Uterus (tissue), 4 donors: Measurements from ENCODE around the gene HDGFL2. TPM values are rescaled to one million over a fixed set of nuclear protein-coding genes. Genes with fewer than 3 reads are reported as not detected.
A peak's percentile ranks its signal among the peaks of the same experiment; 100 is the strongest.

ENCODE experiments used
- DNase-seq, 2 donors: peaks; one replicate each; pipeline ENCODE4 v3.0.0-alpha.2; 2019 to 2020
- H3K27ac ChIP-seq, 2 donors: fragments of 200-600 bp; sonication (generic); 1 replicate in 1 of 2; 2 replicates in 1 of 2; pipeline ENCODE4 v1.5.1; 2016 to 2018
- H3K27me3 ChIP-seq, 2 donors: fragments of 200-600 bp; sonication (generic); one replicate each; pipeline ENCODE4 v1.5.1; 2018 to 2019; ENCODE audit warnings: control low read depth in 1 of 2
- H3K36me3 ChIP-seq, 2 donors: fragments of 200-600 bp; sonication (generic); one replicate each; pipeline ENCODE4 v1.5.1; 2019; ENCODE audit warnings: control low read depth in 1 of 2
- H3K4me1 ChIP-seq, 2 donors: fragments of 200-600 bp; sonication (generic); one replicate each; pipeline ENCODE4 v1.5.1; 2018 to 2019; ENCODE audit warnings: control low read depth in 1 of 2
- H3K4me3 ChIP-seq, 2 donors: fragments of 200-600 bp; sonication (generic); 1 replicate in 1 of 2; 2 replicates in 1 of 2; pipeline ENCODE4 v1.5.1; 2018 to 2019; ENCODE audit warnings: mild to moderate bottlenecking in 1 of 2
- H3K9me3 ChIP-seq, 2 donors: fragments of 200-600 bp; sonication (generic); one replicate each; pipeline ENCODE4 v1.5.1; 2019; ENCODE audit warnings: control low read depth in 1 of 2
- POLR2A ChIP-seq, 2 donors: fragments of 450-650 bp; IDR thresholded peaks; one replicate each; pipeline ENCODE4 v1.6.1; 2016; ENCODE audit warnings: antibody characterized with exemption in 2 of 2, mild to moderate bottlenecking in 1 of 2, moderate library complexity in 1 of 2
- intact Hi-C: fragments of 100-400 bp; cut with DNase I; formaldehyde crosslinking; loops from one replicate; pipeline ENCODE4 v1.15.1; 2023; ENCODE audit warnings: low total_unique reads
- total RNA-seq, 4 donors: library from RNA; depleted of rRNA in 3 of 4; stranded (reverse); fragments of >200 nt in 3 of 4; gene quantifications; one replicate each; pipeline versions ENCODE4 v1.1.0 to v1.2.4, GENCODE V29; 2014 to 2023
- TF ChIP-seq, protein P1 (sequence below), 4 experiments: fragments of 200-600 bp in 2 of 4; fragments of 450-650 bp in 2 of 4; sonication (generic) in 2 of 4; IDR thresholded peaks; one replicate each; pipeline ENCODE4 v1.5.1; 2016 to 2019; ENCODE audit warnings: antibody characterized with exemption in 4 of 4, mild to moderate bottlenecking in 2 of 4, moderate library complexity in 1 of 4
- donor health status: DM: yes; HTN: yes; CAD: no.

Gene HDGFL2
- total RNA-seq, 4 donors from 2014 or later: 8.5 to 65.8 (median 34.8) TPM

DNA sequence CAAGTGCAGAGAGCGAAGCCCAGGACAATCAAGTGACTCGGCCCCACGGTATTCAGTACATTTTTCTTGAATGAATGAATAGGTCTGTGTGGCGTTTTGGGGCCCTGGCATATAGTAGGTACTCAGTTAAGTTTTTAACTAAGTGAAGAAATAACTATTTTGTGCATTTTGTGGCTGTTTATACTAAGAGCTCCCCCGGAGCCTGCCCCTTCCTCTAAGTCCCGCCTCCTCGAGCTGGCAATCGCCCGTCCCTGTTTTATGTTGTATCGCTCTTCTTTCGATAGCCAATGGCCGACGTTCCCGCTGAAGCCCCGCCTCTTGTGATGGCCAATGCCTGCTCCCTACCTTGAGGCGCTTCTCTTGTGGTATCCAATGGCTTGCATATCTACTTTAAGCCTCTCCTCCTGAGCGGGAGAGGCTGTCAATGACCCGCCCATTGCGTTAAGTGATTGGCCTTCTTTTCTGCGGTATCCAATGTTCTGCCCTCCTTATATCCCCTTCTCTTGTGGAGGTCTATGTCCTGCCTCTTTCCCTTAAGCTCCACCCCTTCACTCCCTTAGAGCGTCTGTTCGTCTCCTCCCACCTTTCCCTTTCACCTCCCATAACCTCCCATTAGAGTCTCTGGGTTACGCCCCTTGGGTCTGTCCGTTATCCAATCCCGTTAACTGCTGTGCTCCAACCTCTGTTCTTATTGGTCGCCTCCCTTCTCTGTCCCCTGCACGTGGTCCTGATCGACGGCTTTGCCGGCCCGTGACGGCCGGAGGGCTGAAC, 509 bp upstream of the HDGFL2 start:
- Histone ChIP-seq H3K27ac (peak overlapping the region; percentile 84), H3K36me3 (no peaks in the 10 kb centered on the region), H3K27me3 (no peaks in the 10 kb centered on the region), H3K4me1 (peaks cover 0 to 9% of the 10 kb centered on the region in 2 donors), H3K9me3 (no peaks in the 10 kb centered on the region), H3K4me3 (peak overlapping the region; percentile 68 to 77)
- DNase-seq: peak; percentile 97 to 99
- TF ChIP-seq POLR2A (IDR thresholded peaks at IDR 0.05): peak; percentile 37 to 65
- TF ChIP-seq, protein P1, sequence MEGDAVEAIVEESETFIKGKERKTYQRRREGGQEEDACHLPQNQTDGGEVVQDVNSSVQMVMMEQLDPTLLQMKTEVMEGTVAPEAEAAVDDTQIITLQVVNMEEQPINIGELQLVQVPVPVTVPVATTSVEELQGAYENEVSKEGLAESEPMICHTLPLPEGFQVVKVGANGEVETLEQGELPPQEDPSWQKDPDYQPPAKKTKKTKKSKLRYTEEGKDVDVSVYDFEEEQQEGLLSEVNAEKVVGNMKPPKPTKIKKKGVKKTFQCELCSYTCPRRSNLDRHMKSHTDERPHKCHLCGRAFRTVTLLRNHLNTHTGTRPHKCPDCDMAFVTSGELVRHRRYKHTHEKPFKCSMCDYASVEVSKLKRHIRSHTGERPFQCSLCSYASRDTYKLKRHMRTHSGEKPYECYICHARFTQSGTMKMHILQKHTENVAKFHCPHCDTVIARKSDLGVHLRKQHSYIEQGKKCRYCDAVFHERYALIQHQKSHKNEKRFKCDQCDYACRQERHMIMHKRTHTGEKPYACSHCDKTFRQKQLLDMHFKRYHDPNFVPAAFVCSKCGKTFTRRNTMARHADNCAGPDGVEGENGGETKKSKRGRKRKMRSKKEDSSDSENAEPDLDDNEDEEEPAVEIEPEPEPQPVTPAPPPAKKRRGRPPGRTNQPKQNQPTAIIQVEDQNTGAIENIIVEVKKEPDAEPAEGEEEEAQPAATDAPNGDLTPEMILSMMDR (IDR thresholded peaks at IDR 0.05): no peak
- intact Hi-C loops: no loop called here

DNA sequence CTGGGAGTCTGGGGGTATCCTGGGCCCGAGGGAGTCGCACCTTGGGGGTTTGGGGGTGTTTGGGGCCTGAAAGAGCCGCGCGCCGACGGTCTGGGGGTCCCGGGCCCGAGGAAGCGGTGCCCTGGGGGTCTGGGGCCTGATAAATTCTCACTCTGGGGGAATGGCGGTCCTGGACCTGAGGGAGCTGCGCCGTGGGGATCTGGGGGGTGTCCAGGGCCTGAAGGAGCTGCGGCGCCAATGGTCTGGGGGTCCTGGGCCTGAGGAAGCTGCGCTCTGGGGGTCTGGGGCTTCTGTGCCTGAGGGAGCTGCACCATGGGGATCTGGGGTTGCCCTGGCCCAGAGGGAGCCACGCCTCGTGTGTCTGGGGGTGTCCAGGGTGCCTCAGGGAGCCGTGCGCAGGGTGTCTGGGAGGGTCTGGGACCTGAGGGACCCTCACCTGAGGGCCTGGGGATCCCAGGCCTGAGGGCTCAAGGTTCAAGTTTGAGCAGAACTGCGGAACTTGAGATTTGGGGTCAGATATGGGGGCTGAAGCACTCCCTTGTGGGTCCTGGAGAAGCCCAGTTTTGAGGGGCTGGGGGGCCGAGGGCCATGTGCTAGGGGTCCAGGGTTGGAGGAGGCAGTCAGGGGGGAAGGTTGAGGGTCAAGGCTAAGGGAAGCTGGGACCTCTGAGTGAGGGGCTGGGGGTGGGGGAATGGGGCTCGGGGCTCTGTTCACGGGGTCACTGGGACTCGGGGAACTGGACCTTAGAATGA, 1.1 kb downstream of the HDGFL2 start:
- H3K27ac ChIP-seq: peak overlapping the region; percentile 77 to 80

DNA sequence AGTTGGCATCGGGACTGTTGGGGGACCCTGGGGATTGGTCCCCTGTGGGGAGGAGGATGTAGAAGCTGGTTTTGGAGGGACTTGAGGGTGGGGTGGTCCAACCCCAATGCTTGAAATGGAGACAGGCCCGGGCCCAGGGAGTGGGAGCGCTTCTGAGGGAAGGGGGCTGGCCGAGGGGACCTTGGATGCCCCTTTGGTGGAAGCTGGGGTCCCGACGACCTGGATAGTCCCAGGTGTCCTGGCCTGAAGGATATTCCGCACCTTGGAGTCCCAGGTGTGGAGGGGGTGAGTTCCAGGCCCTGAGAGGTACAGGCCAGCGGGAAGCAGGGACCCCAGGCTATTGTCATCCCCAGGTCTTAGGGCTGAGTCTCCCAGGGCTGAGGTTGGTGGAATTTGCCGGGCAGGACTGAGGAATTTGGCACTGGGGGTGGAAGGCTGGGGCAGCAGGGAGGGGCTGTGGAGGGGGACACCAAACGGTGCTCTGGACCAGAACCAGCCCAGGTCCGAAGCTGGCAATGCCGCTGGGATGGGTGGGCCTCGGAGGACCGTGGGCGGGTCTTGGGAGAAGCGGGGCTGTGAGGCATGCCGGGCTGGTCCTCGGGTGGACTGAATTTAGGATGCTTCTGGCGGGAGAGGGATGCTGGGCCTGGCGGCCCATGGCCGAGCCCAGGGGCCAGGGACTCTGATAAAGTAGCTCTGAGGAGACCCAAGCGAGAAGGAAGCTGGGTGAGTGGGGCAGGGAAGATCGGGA, 1.8 kb downstream of the HDGFL2 start:
- intact Hi-C loops: no loop called here
- TF ChIP-seq, protein P1 (IDR thresholded peaks at IDR 0.05): no peak
- DNase-seq: no peak
- H3K27me3 ChIP-seq: no peaks in the 10 kb centered on the region
- H3K27ac ChIP-seq: peak overlapping the region in 1 of 2 donors; percentile 22
- peak overlapping the region in 1 of 2 donors; percentile 68 for H3K4me3 ChIP-seq
- H3K36me3 ChIP-seq: no peaks in the 10 kb centered on the region
- H3K4me1 ChIP-seq: peaks cover 0 to 9% of the 10 kb centered on the region in 2 donors
- H3K9me3 ChIP-seq: no peaks in the 10 kb centered on the region

More for the DNA sequence above, 1.1 kb downstream of the HDGFL2 start:
- Histone ChIP-seq H3K36me3 (no peaks in the 10 kb centered on the region), H3K4me1 (peaks cover 0 to 9% of the 10 kb centered on the region in 2 donors), H3K27me3 (no peaks in the 10 kb centered on the region), H3K9me3 (no peaks in the 10 kb centered on the region), H3K4me3 (peak overlapping the region; percentile 68 to 77)
- intact Hi-C loops: no loop called here
- no peak for TF ChIP-seq POLR2A (IDR thresholded peaks at IDR 0.05)
- TF ChIP-seq, protein P1 (IDR thresholded peaks at IDR 0.05): no peak
- no peak for DNase-seq

DNA sequence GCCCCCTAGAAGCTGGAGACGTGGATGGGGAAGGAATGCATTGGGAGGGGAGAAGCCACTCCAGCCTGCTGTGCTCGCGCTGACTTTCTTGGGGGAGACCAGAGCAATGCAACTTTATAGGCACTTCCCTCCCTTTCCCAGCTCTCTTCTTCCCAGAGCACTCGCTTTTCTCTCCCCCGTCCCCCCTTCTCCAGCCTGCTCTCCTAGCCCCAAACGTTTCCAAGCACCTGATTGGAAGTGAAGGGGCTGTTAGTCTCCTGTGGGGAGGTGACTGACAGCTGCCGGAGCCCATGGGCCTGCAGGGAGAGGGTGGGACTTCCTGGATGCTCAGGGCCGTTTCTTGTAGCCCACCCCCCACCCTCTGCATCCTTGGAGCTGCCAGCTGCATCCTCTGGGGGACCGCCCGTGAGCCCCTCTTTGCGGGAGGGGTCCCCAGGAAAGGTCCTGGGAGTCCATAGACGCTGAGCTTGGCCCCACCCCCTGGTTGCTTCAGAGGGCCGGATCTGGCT, 2.5 kb downstream of the HDGFL2 start:
- H3K9me3 ChIP-seq: no peaks in the 10 kb centered on the region
- intact Hi-C loops: no loop called here
- no peak for TF ChIP-seq POLR2A (IDR thresholded peaks at IDR 0.05)
- TF ChIP-seq, protein P1 (IDR thresholded peaks at IDR 0.05): no peak
- peaks cover 0 to 9% of the 10 kb centered on the region in 2 donors for H3K4me1 ChIP-seq
- peak overlapping the region in 1 of 2 donors; percentile 22 for H3K27ac ChIP-seq
- H3K4me3 ChIP-seq: peak overlapping the region in 1 of 2 donors; percentile 68
- no peaks in the 10 kb centered on the region for H3K27me3 ChIP-seq
- DNase-seq: no peak
- H3K36me3 ChIP-seq: no peaks in the 10 kb centered on the region
